AG10803 (cell line): ENCODE measurements around the gene HOXB3.

Experiments used
- DNase-seq: peaks from one replicate; pipeline ENCODE4 v3.0.0; 2010; ENCODE audit warnings: low read depth
- H3K4me3 ChIP-seq: 2 replicates; pipeline ENCODE4 v1.5.1; 2011; ENCODE audit warnings: mild to moderate bottlenecking, low read length, control low read depth
- TF ChIP-seq, protein P1 (sequence below): conservative IDR thresholded peaks from 2 replicates; pipeline ENCODE4 v1.5.1; 2011; ENCODE audit warnings: mild to moderate bottlenecking, low read length, control low read depth, inconsistent platforms

Gene HOXB3

DNA sequence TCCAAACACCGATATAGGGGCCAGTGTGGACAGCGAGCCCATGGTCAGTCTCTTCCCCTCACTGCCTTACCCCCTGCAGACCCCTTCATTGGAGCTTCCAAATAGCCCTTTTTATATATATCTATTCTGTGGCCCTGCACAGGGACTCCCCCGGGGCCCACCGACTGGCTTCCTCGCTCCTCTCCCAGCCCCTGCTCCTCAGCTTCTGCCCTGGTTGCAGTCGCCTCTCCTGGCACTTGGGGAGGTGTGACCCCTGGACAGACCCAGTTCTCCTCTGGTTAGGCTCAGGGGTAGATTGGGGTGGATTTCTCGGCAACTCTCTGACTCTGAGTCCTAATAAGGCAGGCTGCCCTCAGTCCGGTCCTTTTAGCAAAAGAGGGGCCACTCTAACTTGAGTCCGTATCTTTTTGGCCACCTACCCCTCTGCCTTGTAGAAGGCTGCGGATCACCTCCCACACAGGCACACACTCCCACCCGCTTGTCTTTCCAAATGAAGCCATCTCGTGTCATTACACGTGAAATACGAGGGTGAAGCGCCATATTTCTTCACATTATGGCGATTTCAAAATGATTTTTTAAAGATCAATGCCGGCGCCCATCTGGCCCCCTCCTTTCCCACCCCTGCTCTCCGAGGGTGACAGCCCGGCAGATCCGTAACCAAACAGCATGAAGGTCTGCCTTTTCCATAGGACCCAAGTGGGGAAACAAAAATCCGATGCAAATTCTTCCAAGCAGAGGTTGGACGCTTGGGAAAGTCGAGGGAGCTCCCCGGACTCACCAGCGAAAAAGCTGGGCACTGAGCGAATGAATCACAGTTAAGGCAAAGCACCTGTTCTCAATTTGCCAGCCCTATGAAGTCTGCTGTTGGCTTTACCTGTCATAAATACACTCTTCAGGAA lies 37.8 kb upstream of the HOXB3 start:
- no peak for DNase-seq
- no peak overlapping the region for H3K4me3 ChIP-seq
- TF ChIP-seq, protein P1, sequence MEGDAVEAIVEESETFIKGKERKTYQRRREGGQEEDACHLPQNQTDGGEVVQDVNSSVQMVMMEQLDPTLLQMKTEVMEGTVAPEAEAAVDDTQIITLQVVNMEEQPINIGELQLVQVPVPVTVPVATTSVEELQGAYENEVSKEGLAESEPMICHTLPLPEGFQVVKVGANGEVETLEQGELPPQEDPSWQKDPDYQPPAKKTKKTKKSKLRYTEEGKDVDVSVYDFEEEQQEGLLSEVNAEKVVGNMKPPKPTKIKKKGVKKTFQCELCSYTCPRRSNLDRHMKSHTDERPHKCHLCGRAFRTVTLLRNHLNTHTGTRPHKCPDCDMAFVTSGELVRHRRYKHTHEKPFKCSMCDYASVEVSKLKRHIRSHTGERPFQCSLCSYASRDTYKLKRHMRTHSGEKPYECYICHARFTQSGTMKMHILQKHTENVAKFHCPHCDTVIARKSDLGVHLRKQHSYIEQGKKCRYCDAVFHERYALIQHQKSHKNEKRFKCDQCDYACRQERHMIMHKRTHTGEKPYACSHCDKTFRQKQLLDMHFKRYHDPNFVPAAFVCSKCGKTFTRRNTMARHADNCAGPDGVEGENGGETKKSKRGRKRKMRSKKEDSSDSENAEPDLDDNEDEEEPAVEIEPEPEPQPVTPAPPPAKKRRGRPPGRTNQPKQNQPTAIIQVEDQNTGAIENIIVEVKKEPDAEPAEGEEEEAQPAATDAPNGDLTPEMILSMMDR: no peak

DNA sequence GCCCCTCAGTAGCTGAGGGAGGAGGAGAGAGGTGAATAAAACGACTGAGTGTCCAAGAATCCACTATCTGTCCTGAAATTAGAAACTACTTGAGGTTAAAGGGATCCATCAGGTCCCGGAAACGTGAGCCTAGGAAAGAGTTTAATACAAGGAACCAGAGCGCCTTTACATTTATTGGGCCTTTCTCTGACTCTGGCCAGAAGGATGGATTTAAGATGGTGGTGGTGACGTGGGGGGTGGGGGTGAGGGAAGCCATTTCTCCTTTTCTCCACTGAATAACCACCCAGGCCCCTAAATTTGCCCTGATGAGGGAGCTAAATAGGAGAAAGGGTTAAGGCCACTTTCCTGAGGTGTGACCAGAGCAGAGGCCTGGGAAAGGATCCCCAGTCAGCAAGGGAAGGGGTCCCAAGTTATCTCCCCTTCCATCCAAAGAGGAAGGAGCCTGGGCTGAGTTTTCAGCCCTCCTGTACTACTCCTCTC lies 37.1 kb upstream of the HOXB3 start:
- no peak for DNase-seq
- TF ChIP-seq, protein P1: no peak
- H3K4me3 ChIP-seq: peak overlapping the region; percentile 69

DNA sequence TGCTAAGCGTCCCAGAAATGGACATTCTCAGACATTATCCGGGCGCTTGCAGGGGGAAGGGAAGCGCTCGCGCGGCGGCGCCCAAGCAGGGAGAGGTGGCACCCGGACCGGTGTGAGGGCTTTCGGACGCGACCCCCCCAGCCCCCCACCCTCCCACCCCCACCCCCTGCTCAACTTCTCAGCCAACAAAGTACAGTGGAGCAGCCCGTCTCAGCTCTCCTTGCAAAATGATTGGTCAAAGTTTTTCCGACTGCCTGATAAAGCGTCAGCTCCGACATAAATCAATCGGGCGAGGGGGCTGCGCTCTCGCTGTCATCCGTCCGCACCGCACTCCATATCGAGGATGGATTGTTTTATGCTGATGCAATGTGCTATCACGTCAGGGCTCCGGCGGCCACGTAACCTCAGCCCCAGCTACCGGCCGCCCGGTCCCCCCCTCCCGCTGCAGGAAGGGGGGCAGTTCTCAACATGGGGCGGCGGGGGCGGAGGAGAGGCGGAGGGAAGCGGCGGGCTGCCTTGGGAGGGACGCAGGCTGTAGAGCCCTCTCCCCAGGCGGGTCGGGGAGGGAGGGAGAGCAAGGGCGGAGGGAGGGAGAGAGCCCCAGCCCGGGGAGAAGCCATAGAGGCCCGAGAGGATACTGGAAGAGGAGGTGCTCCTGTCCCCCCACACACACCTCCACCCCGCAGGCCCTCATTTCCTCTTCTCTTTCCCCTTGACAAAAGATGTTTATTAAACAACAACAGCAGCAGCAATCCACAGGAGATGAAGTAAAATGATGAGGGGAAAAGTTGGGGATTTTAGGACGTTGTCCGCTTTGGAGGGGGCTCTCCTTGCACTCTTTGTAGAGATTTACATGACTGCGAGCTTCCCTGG lies 36.4 kb upstream of the HOXB3 start, which contains the start of gene HOXB9:
Gene HOXB9 (minus strand): TSS at position 114 of the 873 bp plus-strand sequence. CDS start 89 bp downstream, at position 25.
- TF ChIP-seq, protein P1: no peak
- peak within 1 kb of the TSS; percentile 69 for H3K4me3 ChIP-seq
- peak; percentile 81 for DNase-seq

DNA sequence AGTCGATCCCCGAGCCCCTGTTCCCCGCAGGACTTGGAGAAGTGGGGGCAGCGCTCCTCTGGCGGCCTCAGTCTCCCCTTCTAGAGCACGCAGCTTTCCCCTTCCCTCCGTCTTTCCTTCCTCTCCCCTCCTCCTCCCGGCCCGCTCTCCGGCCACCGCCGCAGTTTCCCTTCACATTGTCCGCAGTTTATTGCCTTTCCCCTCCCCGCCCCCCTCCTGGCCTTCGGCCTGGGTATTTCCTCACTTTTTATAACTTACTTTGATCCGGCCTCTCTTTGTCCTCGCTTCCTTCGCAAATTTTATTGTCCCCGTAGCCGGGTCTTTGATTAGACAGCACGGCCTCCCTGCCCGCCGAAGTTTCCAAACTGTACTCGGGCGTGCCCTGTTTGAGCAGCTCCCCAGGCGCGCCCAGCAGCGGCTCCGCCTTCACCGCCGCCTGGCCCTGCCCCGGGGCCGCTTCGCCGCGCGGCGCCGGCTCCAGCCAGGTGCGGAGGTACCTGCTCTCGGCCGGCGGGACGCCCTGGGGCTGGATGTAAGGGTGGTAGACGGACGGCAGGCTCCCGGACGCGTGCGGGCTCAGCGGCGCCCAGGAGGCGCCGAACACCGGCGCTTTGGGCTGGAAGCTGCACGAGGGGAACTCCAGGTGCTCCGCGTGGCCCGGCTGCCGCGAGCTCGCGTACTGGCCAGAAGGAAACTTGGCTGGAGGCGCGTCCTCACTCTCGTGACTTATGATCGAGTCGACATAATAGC lies 35.6 kb upstream of the HOXB3 start:
- DNase-seq: no peak
- TF ChIP-seq, protein P1: no peak
- H3K4me3 ChIP-seq: peak overlapping the region; percentile 69

DNA sequence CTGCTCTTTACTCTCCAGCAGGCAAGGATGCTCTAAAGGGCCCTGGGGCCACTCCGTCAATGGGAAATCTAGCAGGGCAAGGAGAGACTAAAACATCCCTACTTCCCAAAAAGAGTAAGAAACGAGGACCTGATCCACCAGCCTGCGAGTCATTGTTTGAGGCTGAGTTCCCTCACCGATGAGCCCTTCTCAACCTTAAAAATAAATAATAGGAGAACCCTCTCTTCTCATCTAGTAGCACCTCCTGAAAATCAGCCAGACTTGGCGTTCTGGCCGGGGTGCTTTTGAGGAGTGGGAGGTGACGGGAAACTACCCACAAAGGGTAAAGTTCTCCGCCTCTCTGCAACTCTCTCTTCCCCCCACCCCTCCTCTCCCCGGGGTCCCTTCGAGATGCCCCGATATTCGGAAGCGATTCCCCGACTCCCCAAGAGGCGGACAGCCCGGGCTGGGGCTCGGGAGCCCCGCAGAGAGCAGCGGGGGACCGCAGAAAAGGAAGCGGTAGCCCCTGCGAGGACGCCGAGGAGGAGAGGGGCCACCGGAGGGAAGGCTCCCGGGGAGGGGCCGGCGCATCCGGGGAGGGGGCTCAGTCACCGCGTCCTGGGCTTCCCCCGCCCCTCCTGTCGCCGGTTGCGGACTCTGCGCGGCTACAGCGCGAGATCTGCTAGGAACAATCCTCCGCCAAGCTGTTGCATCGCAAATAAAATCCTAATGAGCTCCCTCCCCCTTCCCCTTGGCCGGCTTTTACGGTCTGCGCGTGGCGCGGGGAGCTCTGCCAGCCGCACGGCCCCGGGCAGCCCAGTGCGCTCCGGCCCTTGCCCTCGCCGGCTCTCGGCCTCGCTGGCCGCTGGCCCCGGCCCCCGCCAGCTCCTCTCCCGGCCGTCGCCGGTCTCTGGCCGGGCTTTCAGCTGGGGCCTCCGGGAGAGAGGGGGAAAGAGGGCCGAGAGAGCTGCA lies 34.8 kb upstream of the HOXB3 start:
- peak overlapping the region; percentile 69 for H3K4me3 ChIP-seq
- TF ChIP-seq, protein P1: no peak
- peak; percentile 47 for DNase-seq

DNA sequence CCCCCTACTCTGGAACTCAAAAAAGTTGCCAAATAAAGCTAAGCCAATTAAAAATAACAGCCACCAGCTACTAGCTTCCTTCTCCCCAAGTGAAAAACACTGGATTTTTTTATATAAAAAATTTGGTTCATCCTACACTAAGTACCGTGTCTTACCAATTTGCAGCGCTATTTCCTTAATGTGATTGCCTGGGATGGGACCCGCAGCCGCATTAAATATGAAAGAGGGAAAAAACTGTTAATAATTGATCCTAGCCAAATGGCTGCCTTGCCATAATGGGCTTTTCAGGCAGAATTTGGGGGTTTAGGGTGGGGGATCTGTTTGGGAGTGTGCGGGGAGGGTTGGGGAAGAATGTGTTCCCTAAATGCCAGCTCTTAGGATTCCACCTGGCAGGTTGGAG lies 34.1 kb upstream of the HOXB3 start:
- H3K4me3 ChIP-seq: peak overlapping the region; percentile 69
- TF ChIP-seq, protein P1: no peak
- no peak for DNase-seq
